Lower lobe of right lung (tissue), 2 donors: ENCODE results near the gene ITGA3. TPM values are rescaled to one million over a fixed set of nuclear protein-coding genes. Genes with fewer than 3 reads are reported as not detected.

Source experiments
- ATAC-seq, 2 donors: fragments of 200-7000 bp; cut with Tn5 transposase; one replicate each; pipeline ENCODE4 v1.9.1; 2020 to 2022; ENCODE audit warnings: mild to moderate bottlenecking in 2 of 2, moderate library complexity in 2 of 2
- DNase-seq: peaks from one replicate; pipeline ENCODE4 v3.0.0-alpha.2; 2020
- H3K27ac ChIP-seq: fragments of 200-600 bp; one replicate; pipeline ENCODE4 v1.8.0; 2022
- H3K27me3 ChIP-seq: fragments of 200-600 bp; one replicate; pipeline ENCODE4 v1.8.0; 2022; ENCODE audit warnings: low read depth
- H3K36me3 ChIP-seq: fragments of 200-600 bp; one replicate; pipeline ENCODE4 v1.8.0; 2022; ENCODE audit warnings: mild to moderate bottlenecking
- H3K4me1 ChIP-seq: fragments of 200-600 bp; one replicate; pipeline ENCODE4 v1.8.0; 2022
- H3K4me3 ChIP-seq: fragments of 200-600 bp; one replicate; pipeline ENCODE4 v1.8.0; 2022; ENCODE audit warnings: mild to moderate bottlenecking
- H3K9me3 ChIP-seq: fragments of 200-600 bp; one replicate; pipeline ENCODE4 v1.8.0; 2022
- intact Hi-C: fragments of 100-400 bp; cut with DNase I; formaldehyde crosslinking; loops from one replicate; pipeline ENCODE4 v1.11.0; 2022
- total RNA-seq: library from RNA; stranded (reverse); fragmentation: NEBNext Ultra II Directional; extraction: Animal tissue kit (Norgen Biotek cat#: 25700); gene quantifications from one replicate; pipeline ENCODE4 v1.2.1, GENCODE V29; 2021
- TF ChIP-seq, protein P1 (sequence below): fragments of 200-600 bp; IDR thresholded peaks from one replicate; pipeline ENCODE4 v1.8.0; 2022; ENCODE audit warnings: antibody characterized with exemption, mild to moderate bottlenecking
- donor health status: DM: no; HTN: yes; CAD: no; lungs with severe emphysema.

Gene ITGA3
- total RNA-seq, 1 donor from 2014 or later = 162 TPM

DNA sequence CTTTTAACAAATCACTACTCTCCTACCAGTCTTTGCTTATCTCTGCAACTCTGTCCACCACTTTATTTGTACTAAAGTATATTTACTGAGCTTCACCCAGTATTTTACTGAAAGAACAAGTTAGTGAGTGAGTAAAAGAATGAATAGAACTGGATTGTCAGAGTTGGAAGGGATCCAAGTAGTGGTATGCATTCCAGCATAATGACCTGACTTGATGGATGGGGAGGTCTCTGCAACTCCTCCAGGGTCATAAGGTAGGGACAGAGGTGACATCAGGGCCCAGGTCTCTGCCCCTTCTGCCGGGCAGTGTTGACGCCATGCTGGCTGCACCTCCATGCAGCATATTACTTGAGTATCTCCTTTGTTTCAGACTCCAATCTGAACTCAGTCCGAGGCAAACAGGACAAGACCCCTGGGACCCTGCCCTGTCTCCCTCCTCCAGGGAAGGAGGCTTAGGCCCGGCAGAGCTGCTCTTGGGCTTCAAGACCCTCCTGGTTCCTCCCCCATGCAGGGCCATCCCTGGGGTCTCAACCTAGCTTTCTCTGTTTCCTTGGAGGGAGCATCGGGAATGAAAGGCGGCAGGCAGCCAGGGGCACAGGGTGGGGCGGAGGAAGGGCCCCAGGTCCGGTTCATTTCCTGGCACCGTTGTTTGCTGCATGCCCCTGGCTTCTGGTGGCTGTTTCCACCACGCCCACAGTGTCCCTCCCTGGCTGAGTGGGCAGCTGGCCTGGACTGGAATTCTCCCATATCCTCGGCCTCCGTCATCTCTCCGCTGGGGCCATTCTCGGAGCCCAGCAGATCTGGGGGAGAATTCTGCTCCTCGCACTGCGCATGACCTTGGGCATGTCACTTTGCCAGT, 12.4 kb upstream of the ITGA3 start:
- Histone ChIP-seq H3K27ac (peak overlapping the region; percentile 64), H3K4me1 (peaks cover 47% of the 10 kb centered on the region), H3K27me3 (no peaks in the 10 kb centered on the region), H3K36me3 (no peaks in the 10 kb centered on the region), H3K9me3 (no peaks in the 10 kb centered on the region), H3K4me3 (no peak overlapping the region)
- DNase-seq = no peak
- intact Hi-C loops = no loop called here
- TF ChIP-seq, protein P1, sequence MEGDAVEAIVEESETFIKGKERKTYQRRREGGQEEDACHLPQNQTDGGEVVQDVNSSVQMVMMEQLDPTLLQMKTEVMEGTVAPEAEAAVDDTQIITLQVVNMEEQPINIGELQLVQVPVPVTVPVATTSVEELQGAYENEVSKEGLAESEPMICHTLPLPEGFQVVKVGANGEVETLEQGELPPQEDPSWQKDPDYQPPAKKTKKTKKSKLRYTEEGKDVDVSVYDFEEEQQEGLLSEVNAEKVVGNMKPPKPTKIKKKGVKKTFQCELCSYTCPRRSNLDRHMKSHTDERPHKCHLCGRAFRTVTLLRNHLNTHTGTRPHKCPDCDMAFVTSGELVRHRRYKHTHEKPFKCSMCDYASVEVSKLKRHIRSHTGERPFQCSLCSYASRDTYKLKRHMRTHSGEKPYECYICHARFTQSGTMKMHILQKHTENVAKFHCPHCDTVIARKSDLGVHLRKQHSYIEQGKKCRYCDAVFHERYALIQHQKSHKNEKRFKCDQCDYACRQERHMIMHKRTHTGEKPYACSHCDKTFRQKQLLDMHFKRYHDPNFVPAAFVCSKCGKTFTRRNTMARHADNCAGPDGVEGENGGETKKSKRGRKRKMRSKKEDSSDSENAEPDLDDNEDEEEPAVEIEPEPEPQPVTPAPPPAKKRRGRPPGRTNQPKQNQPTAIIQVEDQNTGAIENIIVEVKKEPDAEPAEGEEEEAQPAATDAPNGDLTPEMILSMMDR = no peak
- peak; percentile 72 to 74 for ATAC-seq

DNA sequence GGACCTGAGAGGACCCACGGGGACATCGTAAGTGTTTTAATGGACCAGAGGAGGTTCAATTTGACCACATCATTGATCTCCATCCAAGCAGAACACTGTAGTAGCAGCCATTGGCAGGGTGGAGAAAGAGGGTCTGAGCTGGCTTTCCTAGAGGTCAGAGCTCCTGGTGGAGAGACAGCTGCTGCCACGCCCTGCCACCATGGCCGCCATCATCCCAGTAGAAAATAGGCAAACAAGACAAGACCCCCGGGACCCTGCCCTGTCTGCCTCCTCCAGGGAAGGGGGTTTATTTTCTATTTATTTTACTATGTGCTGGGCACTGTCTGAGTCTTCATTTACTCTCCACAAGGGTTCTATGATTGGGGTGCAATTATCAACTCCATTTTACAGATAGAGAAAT, 11.4 kb upstream of the ITGA3 start:
- Histone ChIP-seq H3K4me3 (no peak overlapping the region), H3K27me3 (no peaks in the 10 kb centered on the region), H3K9me3 (no peaks in the 10 kb centered on the region), H3K36me3 (no peaks in the 10 kb centered on the region), H3K27ac (peak overlapping the region; percentile 64), H3K4me1 (peaks cover 40% of the 10 kb centered on the region)
- intact Hi-C loops = no loop called here
- DNase-seq (no peak), ATAC-seq (no peak)
- TF ChIP-seq, protein P1 = no peak

GRCh38 chr17:50045154-50045553, 10.8 kb upstream of the ITGA3 start:
- Histone ChIP-seq H3K4me3 (no peak overlapping the region), H3K9me3 (no peaks in the 10 kb centered on the region), H3K4me1 (peaks cover 40% of the 10 kb centered on the region), H3K36me3 (no peaks in the 10 kb centered on the region), H3K27me3 (no peaks in the 10 kb centered on the region), H3K27ac (peak overlapping the region; percentile 64)
- intact Hi-C loops = no loop called here
- TF ChIP-seq, protein P1 = no peak
- DNase-seq (no peak), ATAC-seq (peak in 1 of 2 donors; percentile 37)

GRCh38 chr17:50046179-50046578, 9.7 kb upstream of the ITGA3 start:
- H3K4me1 ChIP-seq = peaks cover 48% of the 10 kb centered on the region
- no peak for ATAC-seq
- no peak for DNase-seq
- no peaks in the 10 kb centered on the region for H3K27me3 ChIP-seq
- no peak overlapping the region for H3K27ac ChIP-seq
- H3K9me3 ChIP-seq = no peaks in the 10 kb centered on the region
- no peaks in the 10 kb centered on the region for H3K36me3 ChIP-seq
- intact Hi-C loops = no loop called here
- TF ChIP-seq, protein P1 = no peak
- H3K4me3 ChIP-seq = no peak overlapping the region

DNA sequence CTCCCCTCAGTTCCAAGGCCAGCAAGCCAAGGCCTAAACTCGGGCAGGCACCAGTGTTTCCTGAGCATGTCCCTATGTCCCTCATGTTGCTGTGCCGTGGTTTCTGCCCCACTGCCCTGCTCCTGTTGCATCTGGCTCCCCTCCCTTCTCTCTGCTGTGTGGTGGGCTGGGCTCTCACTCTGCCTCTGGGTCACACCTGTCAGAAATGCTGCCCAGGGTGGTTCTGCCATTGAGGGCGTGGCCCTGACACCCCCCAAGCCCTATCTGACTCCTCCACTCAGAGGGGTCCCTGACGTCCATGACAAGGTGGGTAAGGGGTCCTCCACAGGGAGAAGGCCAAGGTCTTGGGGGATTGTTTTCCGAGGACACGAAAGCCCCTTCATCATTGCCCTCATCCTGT, 9.2 kb upstream of the ITGA3 start:
- Histone ChIP-seq H3K27ac (no peak overlapping the region), H3K4me1 (peaks cover 52% of the 10 kb centered on the region), H3K9me3 (no peaks in the 10 kb centered on the region), H3K4me3 (no peak overlapping the region), H3K27me3 (no peaks in the 10 kb centered on the region), H3K36me3 (no peaks in the 10 kb centered on the region)
- TF ChIP-seq, protein P1 = no peak
- no peak for ATAC-seq
- intact Hi-C loops = no loop called here
- no peak for DNase-seq
